ENCODE results near the gene ANKS1B.

The ANKS1B gene

GRCh38 chr12:99916555-99916954 lies 68.2 kb downstream of the ANKS1B start:
- Histone ChIP-seq H3K4me2 (ENCODE audit: low read length) (no peak overlapping the region), H4K20me1 (ENCODE audit: insufficient read depth, low read length) (no peaks in the 10 kb centered on the region), H3K79me2 (ENCODE audit: insufficient read depth, low read length) (no peaks in the 10 kb centered on the region), H3K4me3 (ENCODE audit: low read depth, low read length, poor library complexity, severe bottlenecking) (no peak overlapping the region), H3K27me3 (ENCODE audit: insufficient read depth, low read length) (no peaks in the 10 kb centered on the region), H3K27ac (ENCODE audit: low read depth, low read length, poor library complexity, severe bottlenecking) (no peak overlapping the region), H3K4me1 (ENCODE audit: insufficient read depth, low read length, severe bottlenecking) (no peaks in the 10 kb centered on the region), H3K9me3 (ENCODE audit: low read length) (no peaks in the 10 kb centered on the region), H3K9me2 (ENCODE audit: low read depth, low read length) (no peaks in the 10 kb centered on the region), H3K9ac (ENCODE audit: low read length) (no peak overlapping the region), H3K36me3 (ENCODE audit: insufficient read depth, low read length) (no peaks in the 10 kb centered on the region), H2AFZ (ENCODE audit: low read length) (no peak overlapping the region), H3F3A (ENCODE audit: insufficient read depth, low read length) (no peaks in the 10 kb centered on the region)
- TF ChIP-seq CTCF (IDR thresholded peaks at IDR 0.05; ENCODE audit: low read length) (no peak), EZH2 (IDR thresholded peaks at IDR 0.05; ENCODE audit: borderline replicate concordance, low read length) (no peak)

- no peak overlapping the region for H3K4me2 ChIP-seq (ENCODE audit: low read length)
- H3K27me3 ChIP-seq (ENCODE audit: insufficient read depth, low read length), result no peaks in the 10 kb centered on the region
- H3K79me2 ChIP-seq (ENCODE audit: insufficient read depth, low read length), result no peaks in the 10 kb centered on the region
- no peaks in the 10 kb centered on the region for H3K36me3 ChIP-seq (ENCODE audit: insufficient read depth, low read length)
- TF ChIP-seq CTCF (IDR thresholded peaks at IDR 0.05; ENCODE audit: low read length), result no peak
- TF ChIP-seq EZH2 (IDR thresholded peaks at IDR 0.05; ENCODE audit: borderline replicate concordance, low read length), result no peak
- no peak overlapping the region for H3K4me3 ChIP-seq (ENCODE audit: low read depth, low read length, poor library complexity, severe bottlenecking)
- H3K9me2 ChIP-seq (ENCODE audit: low read depth, low read length), result no peaks in the 10 kb centered on the region
- no peak overlapping the region for H3K27ac ChIP-seq (ENCODE audit: low read depth, low read length, poor library complexity, severe bottlenecking)
- no peak overlapping the region for H3K9ac ChIP-seq (ENCODE audit: low read length)
- H2AFZ ChIP-seq (ENCODE audit: low read length), result no peak overlapping the region
- H3K9me3 ChIP-seq (ENCODE audit: low read length), result no peaks in the 10 kb centered on the region
- H3K4me1 ChIP-seq (ENCODE audit: insufficient read depth, low read length, severe bottlenecking), result no peaks in the 10 kb centered on the region
- H4K20me1 ChIP-seq (ENCODE audit: insufficient read depth, low read length), result no peaks in the 10 kb centered on the region
- no peaks in the 10 kb centered on the region for H3F3A ChIP-seq (ENCODE audit: insufficient read depth, low read length)
Observed at GRCh38 chr12:99915251-99916082, 69.3 kb downstream of the ANKS1B start.

GRCh38 chr12:99914206-99914605 lies 70.5 kb downstream of the ANKS1B start:
- H3K4me1 ChIP-seq (ENCODE audit: insufficient read depth, low read length, severe bottlenecking), result no peaks in the 10 kb centered on the region
- no peaks in the 10 kb centered on the region for H3K9me2 ChIP-seq (ENCODE audit: low read depth, low read length)
- H4K20me1 ChIP-seq (ENCODE audit: insufficient read depth, low read length), result no peaks in the 10 kb centered on the region
- H3F3A ChIP-seq (ENCODE audit: insufficient read depth, low read length), result no peaks in the 10 kb centered on the region
- H3K4me2 ChIP-seq (ENCODE audit: low read length), result no peak overlapping the region
- TF ChIP-seq EZH2 (IDR thresholded peaks at IDR 0.05; ENCODE audit: borderline replicate concordance, low read length) (no peak), CTCF (IDR thresholded peaks at IDR 0.05; ENCODE audit: low read length) (no peak)
- no peaks in the 10 kb centered on the region for H3K36me3 ChIP-seq (ENCODE audit: insufficient read depth, low read length)
- no peak overlapping the region for H3K4me3 ChIP-seq (ENCODE audit: low read depth, low read length, poor library complexity, severe bottlenecking)
- no peak overlapping the region for H3K27ac ChIP-seq (ENCODE audit: low read depth, low read length, poor library complexity, severe bottlenecking)
- no peaks in the 10 kb centered on the region for H3K79me2 ChIP-seq (ENCODE audit: insufficient read depth, low read length)
- H3K9me3 ChIP-seq (ENCODE audit: low read length), result no peaks in the 10 kb centered on the region
- H3K27me3 ChIP-seq (ENCODE audit: insufficient read depth, low read length), result no peaks in the 10 kb centered on the region
- no peak overlapping the region for H3K9ac ChIP-seq (ENCODE audit: low read length)
- no peak overlapping the region for H2AFZ ChIP-seq (ENCODE audit: low read length)

Data from OCI-LY1 (cell line).